ENCODE measurements around the gene WDR7. TPM values are rescaled to one million over a fixed set of nuclear protein-coding genes. Genes with fewer than 3 reads are reported as not detected.

WDR7 gene
- total and polyA plus RNA-seq, 2 of the 4 experiments (the other 2 are of a cell fraction), result 3.7 to 23.3 TPM

- POLR2A ChIA-PET (ENCODE audit: unreplicated experiment), result interaction anchor here (1.8 kb wide), 1 partner anchor 10 kb away, joined by 4 read pairs; the partner anchor contains the start of gene WDR7
- Histone ChIP-seq H3K4me1 (ENCODE audit: control insufficient read depth, insufficient read depth, low read length) (no peaks in the 10 kb centered on the region), H2AK9ac (replicated peaks; ENCODE audit: low read depth, low read length, poor library complexity) (no peak overlapping the region), H3K9me1 (ENCODE audit: insufficient read depth, low read length) (peaks cover 3% of the 10 kb centered on the region; the same call in 1 of the 2 replicates), H3K36me3 (ENCODE audit: control insufficient read depth, insufficient read depth, low read length) (no peaks in the 10 kb centered on the region), H3K9ac (ENCODE audit: low read depth, low read length) (no peak overlapping the region), H3K79me1 (ENCODE audit: low read depth in 1 of 2, low read length in 2 of 2) (peaks cover 24 to 28% of the 10 kb centered on the region in 2 experiments), H3K4me3 (ENCODE audit: insufficient read depth, low read depth, low read length) (no peak overlapping the region), H2AFZ (replicated peaks; ENCODE audit: low read length, poor library complexity) (no peak overlapping the region), H3K4ac (ENCODE audit: low read depth, low read length) (no peak overlapping the region), H2BK120ac (ENCODE audit: low read depth, low read length) (no peak overlapping the region), H3K9me3 (ENCODE audit: control insufficient read depth, insufficient read depth, low read length) (no peaks in the 10 kb centered on the region), H2BK15ac (ENCODE audit: low read depth, low read length) (no peak overlapping the region), H3K14ac (replicated peaks; ENCODE audit: low read depth, low read length) (no peak overlapping the region), H3K27ac (ENCODE audit: insufficient read depth, low read length) (no peak overlapping the region), H3K4me2 (ENCODE audit: low read depth, low read length) (no peak overlapping the region), H3K27me3 (ENCODE audit: control insufficient read depth, insufficient read depth, low read length) (no peaks in the 10 kb centered on the region), H3K23ac (ENCODE audit: low read depth, low read length) (no peak overlapping the region), H4K8ac (ENCODE audit: low read depth in 2 of 2, low read length in 2 of 2) (no peak overlapping the region), H4K91ac (ENCODE audit: insufficient read depth, low read depth, low read length) (no peak overlapping the region), H2AK5ac (ENCODE audit: low read depth, low read length) (no peak overlapping the region), H4K20me1 (ENCODE audit: insufficient read depth, low read length) (no peaks in the 10 kb centered on the region; the same call in 1 of the 2 replicates), H3K56ac (ENCODE audit: extremely low read depth, insufficient read depth, low read length) (no peak overlapping the region), H2BK5ac (ENCODE audit: low read depth, low read length, poor library complexity, severe bottlenecking) (no peak overlapping the region), H3K18ac (ENCODE audit: low read depth, low read length) (no peak overlapping the region), H2BK20ac (ENCODE audit: low read depth, low read length) (no peak overlapping the region), H4K5ac (ENCODE audit: low read depth, low read length) (no peak overlapping the region)
- dilution Hi-C loops (cut with HindIII; ENCODE audit: low sequenced_read_pairs, unreplicated experiment) (no loop called here), in situ Hi-C loops (cut with MboI; ENCODE audit: low sequenced_read_pairs) (no loop called here), intact Hi-C loops (cut with micrococcal nuclease) (no loop called here)
- no peak for ATAC-seq (ENCODE audit: low read depth)
- CTCF ChIA-PET, result interaction anchor here (0.5 kb wide), 1 partner anchor 91 kb away, joined by 3 read pairs; no protein-coding TSS in a partner anchor
- TF ChIP-seq MXI1 (IDR thresholded peaks at IDR 0.05; ENCODE audit: borderline replicate concordance, low read depth, low read length), result no peak
- no peak for TF ChIP-seq BHLHE40 (IDR thresholded peaks at IDR 0.05; ENCODE audit: low read depth, low read length)
- TF ChIP-seq POLR2A (IDR thresholded peaks at IDR 0.05; ENCODE audit: low read depth, low read length), result no peak
- TF ChIP-seq CHD1 (IDR thresholded peaks at IDR 0.05; ENCODE audit: low read depth, low read length), result no peak
- TF ChIP-seq MAZ (IDR thresholded peaks at IDR 0.05; ENCODE audit: borderline replicate concordance, low read depth, low read length), result no peak
- TF ChIP-seq, protein P1, sequence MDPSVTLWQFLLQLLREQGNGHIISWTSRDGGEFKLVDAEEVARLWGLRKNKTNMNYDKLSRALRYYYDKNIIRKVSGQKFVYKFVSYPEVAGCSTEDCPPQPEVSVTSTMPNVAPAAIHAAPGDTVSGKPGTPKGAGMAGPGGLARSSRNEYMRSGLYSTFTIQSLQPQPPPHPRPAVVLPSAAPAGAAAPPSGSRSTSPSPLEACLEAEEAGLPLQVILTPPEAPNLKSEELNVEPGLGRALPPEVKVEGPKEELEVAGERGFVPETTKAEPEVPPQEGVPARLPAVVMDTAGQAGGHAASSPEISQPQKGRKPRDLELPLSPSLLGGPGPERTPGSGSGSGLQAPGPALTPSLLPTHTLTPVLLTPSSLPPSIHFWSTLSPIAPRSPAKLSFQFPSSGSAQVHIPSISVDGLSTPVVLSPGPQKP (IDR thresholded peaks at IDR 0.05; ENCODE audit: borderline replicate concordance, low read depth, low read length), result no peak
- TF ChIP-seq RAD21 (IDR thresholded peaks at IDR 0.05; ENCODE audit: low read length), result no peak
- TF ChIP-seq, protein P2, sequence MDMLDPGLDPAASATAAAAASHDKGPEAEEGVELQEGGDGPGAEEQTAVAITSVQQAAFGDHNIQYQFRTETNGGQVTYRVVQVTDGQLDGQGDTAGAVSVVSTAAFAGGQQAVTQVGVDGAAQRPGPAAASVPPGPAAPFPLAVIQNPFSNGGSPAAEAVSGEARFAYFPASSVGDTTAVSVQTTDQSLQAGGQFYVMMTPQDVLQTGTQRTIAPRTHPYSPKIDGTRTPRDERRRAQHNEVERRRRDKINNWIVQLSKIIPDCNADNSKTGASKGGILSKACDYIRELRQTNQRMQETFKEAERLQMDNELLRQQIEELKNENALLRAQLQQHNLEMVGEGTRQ (IDR thresholded peaks at IDR 0.05; ENCODE audit: low read depth, low read length), result no peak
- TF ChIP-seq CEBPB (IDR thresholded peaks at IDR 0.05; ENCODE audit: low read depth, low read length), result no peak
- TF ChIP-seq SMC3 (IDR thresholded peaks at IDR 0.05; ENCODE audit: low read depth, low read length), result no peak
- TF ChIP-seq RFX5 (IDR thresholded peaks at IDR 0.05; ENCODE audit: low read depth, low read length), result no peak
- TF ChIP-seq CTCF (conservative IDR thresholded peaks at IDR 0.05; ENCODE audit: low read depth, low read length), result no peak
- TF ChIP-seq FOS (IDR thresholded peaks at IDR 0.05; ENCODE audit: low read depth, low read length), result no peak
- no peak for TF ChIP-seq MAFK (IDR thresholded peaks at IDR 0.05; ENCODE audit: low read depth, low read length)
- TF ChIP-seq NFE2L2 (IDR thresholded peaks at IDR 0.05; ENCODE audit: low read depth, low read length), result no peak
- no peak for TF ChIP-seq RCOR1 (IDR thresholded peaks at IDR 0.05; ENCODE audit: insufficient replicate concordance, low read length)
- no peak for DNase-seq
- 100% methylated on average over 1 of the region's 1 CpG; no CpG with 5 or more reads in 1 of the 2 experiments for whole genome bisulfite sequencing, 2 experiments (ENCODE audit: extremely low coverage in 2 of 2, insufficient read length in 1 of 2)
- BruUV-seq (replicated peaks), result no TSS peak
These were observed 9.5 kb downstream of the WDR7 start for GRCh38 chr18:56660655-56661054.
